A673 (cell line): ENCODE measurements around the gene ARID3A. TPM values are rescaled to one million over a fixed set of nuclear protein-coding genes. Genes with fewer than 3 reads are reported as not detected.

Experiments
- BruUV-seq: library from RNA; stranded (reverse); fragments of 400-500 nt; replicated peaks from 2 replicates; lab custom pipeline; 2021; lab: Mats Ljungman, UMichigan
- CTCF ChIA-PET: fragments of 300-600 bp; sonication (Branson Sonifier 250); formaldehyde crosslinking; loops from one replicate; lab custom pipeline; 2022; ENCODE audit warnings: antibody characterized with exemption; lab: Charles Lee
- POLR2A ChIA-PET: fragments of 300-600 bp; sonication (Branson Sonifier 250); formaldehyde crosslinking; loops from one replicate; lab custom pipeline; 2022; ENCODE audit warnings: antibody characterized with exemption; ENCODE audit not compliant: low non-redundant PET; lab: Charles Lee
- DNase-seq: peaks from one replicate; pipeline ENCODE4 v3.0.0-alpha.2; 2015; ENCODE audit warnings: low spot score
- H3K27ac ChIP-seq: fragments of 200-600 bp; sonication (generic); 2 replicates; pipeline ENCODE4 v1.5.1; 2016; ENCODE audit warnings: mixed run types, low read depth, mild to moderate bottlenecking, mixed read lengths, antibody characterized with exemption, low read length; ENCODE audit not compliant: poor library complexity, severe bottlenecking
- H3K27me3 ChIP-seq: fragments of 200-600 bp; sonication (generic); replicated peaks from 2 replicates; pipeline ENCODE4 v1.6.1; 2017; ENCODE audit warnings: mixed run types, low read depth, mild to moderate bottlenecking, mixed read lengths, antibody characterized with exemption, low read length; ENCODE audit not compliant: insufficient read depth, poor library complexity
- H3K36me3 ChIP-seq: fragments of 200-600 bp; sonication (generic); 2 replicates; pipeline ENCODE4 v1.6.1; 2016; ENCODE audit warnings: mixed run types, mild to moderate bottlenecking, mixed read lengths, antibody characterized with exemption, low read length; ENCODE audit not compliant: insufficient read depth, poor library complexity, severe bottlenecking
- H3K4me1 ChIP-seq: fragments of 200-600 bp; sonication (generic); 2 replicates; pipeline ENCODE4 v1.6.1; 2017; ENCODE audit warnings: mixed run types, mild to moderate bottlenecking, mixed read lengths, antibody characterized with exemption, low read length; ENCODE audit not compliant: insufficient read depth, poor library complexity, severe bottlenecking
- H3K4me3 ChIP-seq: fragments of 200-600 bp; sonication (generic); 2 replicates; pipeline ENCODE4 v1.5.1; 2016; ENCODE audit warnings: low read depth, mixed run types, mild to moderate bottlenecking, mixed read lengths, low read length; ENCODE audit not compliant: poor library complexity, severe bottlenecking
- H3K9me3 ChIP-seq: fragments of 200-600 bp; sonication (generic); 2 replicates; pipeline ENCODE4 v1.6.1; 2016; ENCODE audit warnings: mixed run types, low read depth, mild to moderate bottlenecking, mixed read lengths, antibody characterized with exemption, low read length; ENCODE audit not compliant: poor library complexity, severe bottlenecking
- CTCF ChIP-seq: fragments of 300-800, 200-600 bp; sonication (generic); conservative IDR thresholded peaks from 2 replicates; pipeline ENCODE4 v1.5.1; 2017; ENCODE audit warnings: low read depth, mild to moderate bottlenecking, antibody characterized with exemption, low read length, moderate library complexity, mixed read lengths
- EZH2 ChIP-seq: fragments of 200-600 bp; sonication (generic); IDR thresholded peaks from 2 replicates; pipeline ENCODE4 v1.6.1; 2017; ENCODE audit warnings: borderline replicate concordance, low read depth, mild to moderate bottlenecking, mixed read lengths, antibody characterized with exemption, low read length; ENCODE audit not compliant: poor library complexity, severe bottlenecking
- intact Hi-C: fragments of 100-400 bp; cut with micrococcal nuclease; formaldehyde crosslinking; loops from one replicate; pipeline ENCODE4 v1.10.0; 2022; ENCODE audit not compliant: unreplicated experiment
- total RNA-seq: library from RNA; stranded (reverse); gene quantifications from 2 replicates; pipeline ENCODE4 v1.2.3, GENCODE V29; 2021

Gene ARID3A
- total RNA-seq, 1 experiment from 2014 or later, result 19.6 TPM

GRCh38 chr19:918481-919198 is 7.2 kb upstream of the ARID3A start:
- ChIA-PET POLR2A (no interaction called here), CTCF (interaction anchor here (1.2 kb wide), 1 partner anchor 106 kb away, joined by 5 read pairs; no protein-coding TSS in a partner anchor)
- Histone ChIP-seq H3K27me3 (peaks cover 37% of the 10 kb centered on the region), H3K9me3 (no peaks in the 10 kb centered on the region), H3K27ac (no peak overlapping the region), H3K4me3 (peak overlapping the region; percentile 33), H3K4me1 (peaks cover 22% of the 10 kb centered on the region), H3K36me3 (no peaks in the 10 kb centered on the region)
- intact Hi-C loops, result loop anchor here (10.0 kb wide), 1 partner anchor 254 kb away; the partner anchor contains the start of gene RNF126
- BruUV-seq, result no TSS peak
- DNase-seq, result peak; percentile 56
- TF ChIP-seq CTCF (no peak), EZH2 (peak; percentile 37)

GRCh38 chr19:919199-920050 is 6.4 kb upstream of the ARID3A start:
- no peaks in the 10 kb centered on the region for H3K9me3 ChIP-seq
- no peaks in the 10 kb centered on the region for H3K36me3 ChIP-seq
- POLR2A ChIA-PET, result interaction anchor here (0.6 kb wide), 1 partner anchor 284 kb away, joined by 3 read pairs; no protein-coding TSS in a partner anchor
- peaks cover 24% of the 10 kb centered on the region for H3K4me1 ChIP-seq
- TF ChIP-seq CTCF (no peak), EZH2 (peak; percentile 89)
- DNase-seq, result peak; percentile 52
- CTCF ChIA-PET, result interaction anchor here (1.2 kb wide), 1 partner anchor 106 kb away, joined by 5 read pairs; no protein-coding TSS in a partner anchor
- intact Hi-C loops, result loop anchor here (2.0 to 10.0 kb wide), 5 partner anchors 57 to 323 kb away; partner anchors contain the start of genes ATP5F1D and RNF126
- peak overlapping the region; percentile 43 for H3K4me3 ChIP-seq
- H3K27me3 ChIP-seq, result peaks cover 37% of the 10 kb centered on the region
- BruUV-seq, result no TSS peak
- no peak overlapping the region for H3K27ac ChIP-seq

GRCh38 chr19:920051-920864 is 5.6 kb upstream of the ARID3A start:
- Histone ChIP-seq H3K27ac (no peak overlapping the region), H3K4me1 (peaks cover 30% of the 10 kb centered on the region), H3K9me3 (no peaks in the 10 kb centered on the region), H3K36me3 (no peaks in the 10 kb centered on the region), H3K27me3 (peaks cover 37% of the 10 kb centered on the region), H3K4me3 (peak overlapping the region; percentile 43)
- intact Hi-C loops, result loop anchor here (2.0 to 5.0 kb wide), 4 partner anchors 57 to 322 kb away; partner anchors contain the start of gene ATP5F1D
- CTCF ChIA-PET, result interaction anchor here (1.2 kb wide), 1 partner anchor 107 kb away, joined by 5 read pairs; no protein-coding TSS in a partner anchor
- DNase-seq, result peak; percentile 65
- TF ChIP-seq CTCF (no peak), EZH2 (peak; percentile 35)
- POLR2A ChIA-PET, result interaction anchor here (0.6 kb wide), 2 partner anchors 99 to 283 kb away, joined by 3 to 9 read pairs; no protein-coding TSS in a partner anchor
- no TSS peak for BruUV-seq
